Kidney (tissue), 14 donors: Measurements from ENCODE around the gene ZFP36L1. TPM values are rescaled to one million over a fixed set of nuclear protein-coding genes. Genes with fewer than 3 reads are reported as not detected.
A peak's percentile ranks its signal among the peaks of the same experiment; 100 is the strongest.

Experiments
- DNase-seq, 5 donors: peaks; one replicate each; pipeline ENCODE4 v3.0.0-alpha.2; 2013 to 2020
- FAIRE-seq: peaks from 2 replicates; lab custom pipeline; 2012; peaks lifted over from hg19 to GRCh38; lab: Jason Lieb, UNC
- H3K27ac ChIP-seq, 2 donors: one replicate each; pipeline ENCODE4 v1.7.0; 2013; ENCODE audit warnings: low read depth in 2 of 2, low read length in 2 of 2, inconsistent platforms in 1 of 2
- H3K27me3 ChIP-seq: one replicate; pipeline ENCODE4 v1.7.1; 2013; ENCODE audit warnings: low read length, inconsistent platforms; ENCODE audit not compliant: control insufficient read depth, insufficient read depth
- H3K36me3 ChIP-seq, 3 donors: one replicate each; pipeline versions ENCODE4 v1.7.0 to v1.7.1; 2013; ENCODE audit warnings: low read length in 3 of 3, control low read depth in 1 of 3, inconsistent platforms in 1 of 3; ENCODE audit not compliant: insufficient read depth in 3 of 3, control insufficient read depth in 2 of 3
- H3K4me1 ChIP-seq, 3 donors: one replicate each; pipeline versions ENCODE4 v1.7.0 to v1.7.1; 2013; ENCODE audit warnings: low read length in 3 of 3, inconsistent platforms in 1 of 3, low read depth in 1 of 3; ENCODE audit not compliant: control insufficient read depth in 2 of 3, insufficient read depth in 2 of 3
- H3K4me3 ChIP-seq, 3 donors: one replicate each; pipeline versions ENCODE4 v1.7.0 to v1.8.1; 2013; ENCODE audit warnings: low read length in 3 of 3, control low read depth in 1 of 3, inconsistent platforms in 1 of 3
- H3K9ac ChIP-seq, 3 donors: one replicate each; pipeline versions ENCODE4 v1.7.0 to v1.7.1; 2013; ENCODE audit warnings: low read length in 3 of 3, control low read depth in 1 of 3, inconsistent platforms in 1 of 3
- H3K9me3 ChIP-seq, 3 donors: one replicate each; pipeline versions ENCODE4 v1.7.0 to v1.7.1; 2013; ENCODE audit warnings: low read length in 3 of 3, control low read depth in 1 of 3, inconsistent platforms in 1 of 3; ENCODE audit not compliant: control insufficient read depth in 2 of 3, insufficient read depth in 1 of 3
- intact Hi-C: fragments of 100-400 bp; cut with DNase I; formaldehyde crosslinking; loops from one replicate; pipeline ENCODE4 v1.11.1; 2022
- polyA plus RNA-seq: library from polyadenylated mRNA; stranded (reverse); fragments of 350-450 nt; fragmentation: Illumina TruSeq; extraction: RNeasy Lipid Tissue Mini Kit (QIAGEN cat#74804); gene quantifications from one replicate; pipeline ENCODE4 v1.2.3, GENCODE V29; 2014; ENCODE audit warnings: low read depth, low replicate concordance; ENCODE audit not compliant: insufficient read depth
- total RNA-seq: library from RNA; stranded (reverse); fragmentation: NEBNext Ultra II Directional; extraction: Animal tissue kit (Norgen Biotek cat#: 25700); gene quantifications from one replicate; pipeline ENCODE4 v1.2.1, GENCODE V29; 2021
- TF ChIP-seq, protein P1 (sequence below): IDR thresholded peaks from 3 replicates; pipeline ENCODE4 v1.5.1; 2012; ENCODE audit warnings: mild to moderate bottlenecking, moderate library complexity, borderline replicate concordance; ENCODE audit not compliant: insufficient read depth; ENCODE audit errors: extremely low read depth
- donor health status: control.
- donor health status: control.
- donor health status: control.
- donor health status: control.
- donor health status: control.
- donor health status: DM: yes; HTN: yes; CAD: no.
- donor health status: Normal renal cell carcinoma (clear cell type).

The ZFP36L1 gene
- total and polyA plus RNA-seq, 2 donors from 2014 or later = 73.3 to 289 TPM

DNA sequence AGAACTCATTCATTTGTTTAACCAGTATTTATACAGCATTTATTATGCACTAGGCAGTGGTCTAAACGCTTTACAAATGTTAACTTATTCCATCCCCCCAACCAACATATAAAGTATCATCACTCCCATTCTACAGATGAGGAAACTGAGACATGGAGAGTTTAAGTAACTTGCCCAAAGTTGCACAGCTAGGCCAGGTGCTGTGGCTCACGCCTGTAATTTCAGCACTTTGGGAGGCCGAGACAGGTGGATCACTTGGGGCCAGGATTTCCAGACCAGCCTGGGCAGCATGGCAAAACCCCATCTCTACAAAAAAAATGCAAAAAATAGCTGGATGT is 37.9 kb downstream of the ZFP36L1 start:
- Histone ChIP-seq H3K27ac (no peak overlapping the region), H3K4me3 (no peak overlapping the region), H3K9me3 (no peaks in the 10 kb centered on the region), H3K4me1 (peaks cover 4 to 29% (median 28%) of the 10 kb centered on the region in 3 donors), H3K27me3 (no peaks in the 10 kb centered on the region), H3K36me3 (no peaks in the 10 kb centered on the region), H3K9ac (no peak overlapping the region)
- intact Hi-C loops = no loop called here
- no peak for DNase-seq
- TF ChIP-seq, protein P1, sequence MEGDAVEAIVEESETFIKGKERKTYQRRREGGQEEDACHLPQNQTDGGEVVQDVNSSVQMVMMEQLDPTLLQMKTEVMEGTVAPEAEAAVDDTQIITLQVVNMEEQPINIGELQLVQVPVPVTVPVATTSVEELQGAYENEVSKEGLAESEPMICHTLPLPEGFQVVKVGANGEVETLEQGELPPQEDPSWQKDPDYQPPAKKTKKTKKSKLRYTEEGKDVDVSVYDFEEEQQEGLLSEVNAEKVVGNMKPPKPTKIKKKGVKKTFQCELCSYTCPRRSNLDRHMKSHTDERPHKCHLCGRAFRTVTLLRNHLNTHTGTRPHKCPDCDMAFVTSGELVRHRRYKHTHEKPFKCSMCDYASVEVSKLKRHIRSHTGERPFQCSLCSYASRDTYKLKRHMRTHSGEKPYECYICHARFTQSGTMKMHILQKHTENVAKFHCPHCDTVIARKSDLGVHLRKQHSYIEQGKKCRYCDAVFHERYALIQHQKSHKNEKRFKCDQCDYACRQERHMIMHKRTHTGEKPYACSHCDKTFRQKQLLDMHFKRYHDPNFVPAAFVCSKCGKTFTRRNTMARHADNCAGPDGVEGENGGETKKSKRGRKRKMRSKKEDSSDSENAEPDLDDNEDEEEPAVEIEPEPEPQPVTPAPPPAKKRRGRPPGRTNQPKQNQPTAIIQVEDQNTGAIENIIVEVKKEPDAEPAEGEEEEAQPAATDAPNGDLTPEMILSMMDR = no peak
- no peak for FAIRE-seq

DNA sequence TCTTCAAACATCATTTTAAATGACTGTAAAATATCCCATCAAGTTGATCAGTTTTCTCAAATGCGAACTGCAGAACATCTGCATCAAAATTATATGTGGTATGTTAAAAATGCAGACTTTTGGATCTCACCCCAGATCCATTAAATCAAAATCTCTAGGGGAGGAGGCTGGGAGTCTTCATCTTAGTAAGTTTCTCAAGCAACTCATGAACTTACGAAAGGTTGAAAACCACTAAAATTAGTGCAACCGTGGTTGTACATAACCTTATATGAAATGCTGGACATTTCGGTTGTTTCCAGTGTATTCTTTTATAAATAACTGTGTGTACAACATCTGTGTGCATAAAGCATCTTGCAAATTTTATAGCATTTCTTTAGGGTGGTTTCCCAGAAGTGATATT is 39.2 kb downstream of the ZFP36L1 start:
- H3K27me3 ChIP-seq = no peaks in the 10 kb centered on the region
- peaks cover 4 to 31% (median 29%) of the 10 kb centered on the region in 3 donors for H3K4me1 ChIP-seq
- no peaks in the 10 kb centered on the region for H3K9me3 ChIP-seq
- H3K27ac ChIP-seq = no peak overlapping the region
- TF ChIP-seq, protein P1 = no peak
- H3K9ac ChIP-seq = no peak overlapping the region
- intact Hi-C loops = no loop called here
- H3K4me3 ChIP-seq = no peak overlapping the region
- H3K36me3 ChIP-seq = no peaks in the 10 kb centered on the region
- DNase-seq (peak in 1 of 5 donors; percentile 68), FAIRE-seq (no peak)

DNA sequence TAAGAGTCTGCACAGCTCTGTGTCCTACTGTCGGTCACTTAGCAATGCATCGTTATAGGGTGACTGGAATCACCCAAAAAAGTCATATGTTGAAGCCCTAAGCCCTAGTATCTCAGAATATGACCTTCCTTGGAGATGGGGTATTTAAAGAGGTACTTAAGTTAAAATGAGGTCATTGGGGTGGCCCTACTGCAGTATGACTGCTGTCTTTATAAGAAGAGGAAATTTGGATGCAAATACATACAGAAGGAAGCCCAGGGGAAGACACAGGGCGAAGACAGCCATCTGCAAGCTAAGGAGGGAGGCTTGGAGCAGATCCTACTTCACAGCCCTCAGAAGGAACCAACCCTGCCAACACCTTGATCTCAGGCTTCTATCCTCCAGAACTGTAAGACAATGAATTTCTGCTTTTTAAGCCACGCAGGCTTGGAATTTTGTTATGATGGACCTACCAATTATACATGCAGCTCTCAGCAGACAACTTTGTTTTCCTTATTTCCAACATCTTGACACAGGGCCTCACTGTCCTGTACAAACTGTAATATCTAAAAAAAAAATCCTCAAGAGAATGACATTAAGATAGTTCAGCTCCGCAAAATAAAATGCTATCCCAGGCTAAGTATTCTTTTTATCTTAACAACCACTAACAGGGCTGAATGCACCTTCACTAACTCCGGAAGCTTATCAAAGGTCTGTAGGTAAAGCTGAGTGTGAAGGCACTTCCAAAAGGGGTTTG is 40.4 kb downstream of the ZFP36L1 start:
- TF ChIP-seq, protein P1 = no peak
- H3K27ac ChIP-seq = no peak overlapping the region
- H3K36me3 ChIP-seq = no peaks in the 10 kb centered on the region
- FAIRE-seq (no peak), DNase-seq (no peak)
- no peaks in the 10 kb centered on the region for H3K27me3 ChIP-seq
- no peaks in the 10 kb centered on the region for H3K9me3 ChIP-seq
- peaks cover 4 to 28% (median 21%) of the 10 kb centered on the region in 3 donors for H3K4me1 ChIP-seq
- intact Hi-C loops = no loop called here
- no peak overlapping the region for H3K4me3 ChIP-seq
- no peak overlapping the region for H3K9ac ChIP-seq
